Progenitor cell of endocrine pancreas (in vitro differentiated cells): ENCODE results near the gene FSTL4. TPM values are rescaled to one million over a fixed set of nuclear protein-coding genes. Genes with fewer than 3 reads are reported as not detected.

Experiments used
- DNase-seq: peaks from one replicate; pipeline ENCODE4 v3.0.0; 2021; ENCODE audit warnings: low spot score; ENCODE audit not compliant: unreplicated experiment
- H3K27ac Mint-ChIP-seq: 2 replicates; pipeline ENCODE4 v1.8.0; 2021; ENCODE audit warnings: mild to moderate bottlenecking, moderate library complexity, mixed read lengths
- H3K27me3 Mint-ChIP-seq: 2 replicates; pipeline ENCODE4 v1.8.0; 2021; ENCODE audit warnings: mixed read lengths
- H3K36me3 Mint-ChIP-seq: 2 replicates; pipeline ENCODE4 v1.8.0; 2022; ENCODE audit warnings: mixed read lengths; ENCODE audit not compliant: insufficient read depth
- H3K4me1 Mint-ChIP-seq: 2 replicates; pipeline ENCODE4 v1.8.0; 2021; ENCODE audit warnings: low read depth, mixed read lengths
- H3K4me3 Mint-ChIP-seq: 2 replicates; pipeline ENCODE4 v1.8.0; 2021; ENCODE audit warnings: low read depth, mild to moderate bottlenecking, moderate library complexity, mixed read lengths
- H3K9me3 Mint-ChIP-seq: 2 replicates; pipeline ENCODE4 v1.8.0; 2021; ENCODE audit warnings: low read depth, mixed read lengths
- CTCF ChIP-seq: fragments of 200-600 bp; sonication (generic); IDR thresholded peaks from one replicate; pipeline ENCODE4 v1.5.0; 2021; ENCODE audit warnings: antibody characterized with exemption, mild to moderate bottlenecking; ENCODE audit not compliant: unreplicated experiment
- total RNA-seq: library from RNA; stranded (reverse); gene quantifications from 2 replicates; pipeline ENCODE4 v1.2.1, GENCODE V29; 2021

The FSTL4 gene
- total RNA-seq, 1 donor from 2014 or later, result 2.4 TPM

DNA sequence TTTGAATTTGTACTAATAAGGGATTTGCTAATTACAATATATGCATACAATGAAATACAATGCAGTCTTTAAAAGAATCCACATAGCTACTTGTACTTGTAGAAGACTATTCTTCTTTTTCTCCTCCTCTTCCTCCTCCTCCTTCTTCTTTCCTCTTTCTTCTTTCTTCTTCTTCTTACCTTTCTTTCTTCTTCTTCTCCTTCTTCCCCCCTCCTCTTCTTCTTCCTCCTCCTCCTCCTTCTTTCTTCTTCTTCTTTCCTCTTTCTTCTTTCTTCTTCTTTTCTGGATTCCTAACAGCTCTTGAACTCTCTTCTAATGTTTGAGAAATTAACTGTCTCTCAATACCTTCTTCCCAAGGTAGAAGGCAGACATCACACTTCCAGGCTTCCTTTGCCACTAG is 29.3 kb upstream of the FSTL4 start:
- no peak for TF ChIP-seq CTCF
- peaks cover 9% of the 10 kb centered on the region for H3K4me1 Mint-ChIP-seq
- no peaks in the 10 kb centered on the region for H3K36me3 Mint-ChIP-seq
- no peaks in the 10 kb centered on the region for H3K9me3 Mint-ChIP-seq
- no peak overlapping the region for H3K4me3 Mint-ChIP-seq
- H3K27me3 Mint-ChIP-seq, result peaks cover 39% of the 10 kb centered on the region
- no peak overlapping the region for H3K27ac Mint-ChIP-seq
- no peak for DNase-seq

- Mint-ChIP-seq H3K27ac (no peak overlapping the region), H3K27me3 (peaks cover 27% of the 10 kb centered on the region), H3K9me3 (no peaks in the 10 kb centered on the region), H3K4me1 (peaks cover 8% of the 10 kb centered on the region), H3K36me3 (no peaks in the 10 kb centered on the region), H3K4me3 (no peak overlapping the region)
- no peak for DNase-seq
- TF ChIP-seq CTCF, result no peak
These were observed 27.6 kb upstream of the FSTL4 start for GRCh38 chr5:133639850-133640528.

GRCh38 chr5:133638436-133638835 is 26.1 kb upstream of the FSTL4 start:
- Mint-ChIP-seq H3K27me3 (peaks cover 26% of the 10 kb centered on the region), H3K9me3 (no peaks in the 10 kb centered on the region), H3K27ac (no peak overlapping the region), H3K4me1 (no peaks in the 10 kb centered on the region), H3K4me3 (no peak overlapping the region), H3K36me3 (no peaks in the 10 kb centered on the region)
- no peak for DNase-seq
- no peak for TF ChIP-seq CTCF

- peaks cover 23% of the 10 kb centered on the region for H3K27me3 Mint-ChIP-seq
- H3K27ac Mint-ChIP-seq, result no peak overlapping the region
- TF ChIP-seq CTCF, result no peak
- no peak overlapping the region for H3K4me3 Mint-ChIP-seq
- H3K36me3 Mint-ChIP-seq, result no peaks in the 10 kb centered on the region
- DNase-seq, result no peak
- no peaks in the 10 kb centered on the region for H3K4me1 Mint-ChIP-seq
- no peaks in the 10 kb centered on the region for H3K9me3 Mint-ChIP-seq
These were observed 24.9 kb upstream of the FSTL4 start for GRCh38 chr5:133637206-133637605.

DNA sequence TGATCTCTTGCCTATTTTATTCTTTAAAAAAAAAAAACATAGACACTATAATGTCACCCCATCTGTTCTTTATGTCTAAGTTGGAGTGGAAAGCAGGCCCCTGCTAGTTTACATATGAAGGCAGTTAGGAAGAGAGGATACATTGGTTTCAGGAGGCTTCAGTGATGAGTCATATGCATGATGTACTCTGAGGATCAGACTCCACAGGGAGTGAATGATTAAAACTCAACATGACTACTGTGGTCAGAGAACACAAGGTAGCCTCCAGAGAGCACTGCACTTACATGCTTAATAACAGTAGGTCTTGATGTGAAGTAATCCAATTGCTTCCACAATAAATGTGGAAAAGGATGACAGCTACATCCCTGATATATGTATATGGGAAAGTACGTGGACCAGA is 22.7 kb upstream of the FSTL4 start:
- no peak for DNase-seq
- Mint-ChIP-seq H3K4me3 (no peak overlapping the region), H3K27me3 (peaks cover 22% of the 10 kb centered on the region), H3K36me3 (no peaks in the 10 kb centered on the region), H3K9me3 (no peaks in the 10 kb centered on the region), H3K4me1 (no peaks in the 10 kb centered on the region), H3K27ac (no peak overlapping the region)
- no peak for TF ChIP-seq CTCF
